ENCODE data around the gene FNBP1L.

FNBP1L gene

DNA sequence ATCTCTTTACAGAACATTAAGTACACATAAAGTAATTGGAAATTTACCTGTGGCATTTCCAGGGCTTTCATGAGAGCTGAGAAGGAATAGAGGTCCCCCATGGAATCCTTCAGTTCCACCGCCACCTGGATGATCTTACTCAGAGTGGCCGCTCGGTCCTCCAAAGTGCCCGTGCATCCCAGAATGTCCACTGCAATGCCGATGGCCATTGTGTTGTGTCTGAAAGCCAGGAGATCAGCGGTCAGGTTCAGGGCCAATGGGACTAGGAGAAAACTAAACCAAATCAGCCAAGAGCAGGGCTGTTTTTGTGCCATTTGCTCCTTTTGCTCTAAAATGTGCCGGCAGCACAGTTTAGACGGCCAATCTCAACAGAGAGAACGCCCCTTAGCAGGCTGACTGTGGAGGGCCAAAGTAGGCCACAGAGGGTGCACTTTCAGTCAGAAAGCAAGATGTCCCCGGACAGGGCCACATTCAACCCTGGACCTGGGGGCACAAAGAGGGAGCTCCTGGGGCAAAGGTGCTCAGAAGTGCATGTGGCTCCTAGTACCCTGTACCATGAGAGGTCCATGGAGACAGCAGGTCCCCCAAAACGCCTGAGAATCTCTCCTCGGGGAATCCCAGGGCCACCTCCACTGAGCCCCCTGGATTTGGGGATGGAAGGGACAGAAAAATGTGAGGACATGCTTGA lies 123.8 kb downstream of the FNBP1L start:
- peaks cover 1 to 60% of the 10 kb centered on the region in 2 experiments; a peak in 2 of 3 replicates for H3K36me3 ChIP-seq (ENCODE audit: control insufficient read depth in 2 of 2, insufficient read depth in 1 of 2, low read length in 2 of 2)
- no peak overlapping the region for H3K27ac ChIP-seq (ENCODE audit: extremely low read depth, low read depth, low read length)
- TF ChIP-seq, protein P1, sequence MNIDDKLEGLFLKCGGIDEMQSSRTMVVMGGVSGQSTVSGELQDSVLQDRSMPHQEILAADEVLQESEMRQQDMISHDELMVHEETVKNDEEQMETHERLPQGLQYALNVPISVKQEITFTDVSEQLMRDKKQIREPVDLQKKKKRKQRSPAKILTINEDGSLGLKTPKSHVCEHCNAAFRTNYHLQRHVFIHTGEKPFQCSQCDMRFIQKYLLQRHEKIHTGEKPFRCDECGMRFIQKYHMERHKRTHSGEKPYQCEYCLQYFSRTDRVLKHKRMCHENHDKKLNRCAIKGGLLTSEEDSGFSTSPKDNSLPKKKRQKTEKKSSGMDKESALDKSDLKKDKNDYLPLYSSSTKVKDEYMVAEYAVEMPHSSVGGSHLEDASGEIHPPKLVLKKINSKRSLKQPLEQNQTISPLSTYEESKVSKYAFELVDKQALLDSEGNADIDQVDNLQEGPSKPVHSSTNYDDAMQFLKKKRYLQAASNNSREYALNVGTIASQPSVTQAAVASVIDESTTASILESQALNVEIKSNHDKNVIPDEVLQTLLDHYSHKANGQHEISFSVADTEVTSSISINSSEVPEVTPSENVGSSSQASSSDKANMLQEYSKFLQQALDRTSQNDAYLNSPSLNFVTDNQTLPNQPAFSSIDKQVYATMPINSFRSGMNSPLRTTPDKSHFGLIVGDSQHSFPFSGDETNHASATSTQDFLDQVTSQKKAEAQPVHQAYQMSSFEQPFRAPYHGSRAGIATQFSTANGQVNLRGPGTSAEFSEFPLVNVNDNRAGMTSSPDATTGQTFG (tag by site-specific recombination; IDR thresholded peaks at IDR 0.05; ENCODE audit: borderline replicate concordance) = no peak
- TF ChIP-seq ZBTB21 (tag by site-specific recombination; IDR thresholded peaks at IDR 0.05) = no peak
- TF ChIP-seq KLF10 (tag by site-specific recombination; IDR thresholded peaks at IDR 0.05) = no peak
- TF ChIP-seq, protein P2, sequence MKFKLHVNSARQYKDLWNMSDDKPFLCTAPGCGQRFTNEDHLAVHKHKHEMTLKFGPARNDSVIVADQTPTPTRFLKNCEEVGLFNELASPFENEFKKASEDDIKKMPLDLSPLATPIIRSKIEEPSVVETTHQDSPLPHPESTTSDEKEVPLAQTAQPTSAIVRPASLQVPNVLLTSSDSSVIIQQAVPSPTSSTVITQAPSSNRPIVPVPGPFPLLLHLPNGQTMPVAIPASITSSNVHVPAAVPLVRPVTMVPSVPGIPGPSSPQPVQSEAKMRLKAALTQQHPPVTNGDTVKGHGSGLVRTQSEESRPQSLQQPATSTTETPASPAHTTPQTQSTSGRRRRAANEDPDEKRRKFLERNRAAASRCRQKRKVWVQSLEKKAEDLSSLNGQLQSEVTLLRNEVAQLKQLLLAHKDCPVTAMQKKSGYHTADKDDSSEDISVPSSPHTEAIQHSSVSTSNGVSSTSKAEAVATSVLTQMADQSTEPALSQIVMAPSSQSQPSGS (tag by site-specific recombination; IDR thresholded peaks at IDR 0.05; ENCODE audit: low read depth) = no peak
- no peak for TF ChIP-seq ZNF623 (tag by site-specific recombination; IDR thresholded peaks at IDR 0.05)
- no peak for TF ChIP-seq GFI1B (tag by site-specific recombination; IDR thresholded peaks at IDR 0.05)
- H3K4me1 ChIP-seq (ENCODE audit: control insufficient read depth, insufficient read depth, low read length) = no peaks in the 10 kb centered on the region
- no peak overlapping the region for H3K4me3 ChIP-seq (ENCODE audit: low read depth, low read length)
- POLR2A ChIA-PET = no interaction called here
- H3K9me3 ChIP-seq (ENCODE audit: control insufficient read depth, insufficient read depth, low read depth, low read length) = no peaks in the 10 kb centered on the region
- CTCF ChIA-PET = interaction anchor here (0.5 kb wide), 1 partner anchor 232 kb away, joined by 4 read pairs; no protein-coding TSS in a partner anchor

DNA sequence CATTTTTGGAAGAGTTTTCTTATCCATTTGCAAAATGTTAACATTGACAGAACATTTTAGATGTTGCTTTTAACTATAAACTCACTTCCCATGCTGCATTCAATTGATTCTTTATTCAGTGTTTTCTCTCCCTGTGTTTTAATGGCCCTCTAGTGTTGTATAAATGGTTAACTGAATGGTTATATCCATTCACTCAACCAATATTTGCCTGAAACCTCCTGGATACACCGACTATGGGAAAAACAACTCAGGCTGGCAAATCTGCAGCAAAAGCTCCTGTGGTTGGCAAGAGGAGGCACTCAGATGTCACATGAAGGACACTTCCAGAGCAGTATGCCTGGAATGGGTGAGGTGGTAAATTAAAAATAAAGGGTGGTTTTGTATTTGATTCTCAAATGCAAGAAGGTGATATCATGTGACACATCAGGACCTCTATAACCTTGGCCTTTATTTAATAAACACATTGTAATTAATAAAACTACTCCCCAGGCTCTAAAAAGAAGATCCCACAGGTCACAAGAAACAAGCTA lies 126.1 kb downstream of the FNBP1L start:
- H3K9me3 ChIP-seq (ENCODE audit: control insufficient read depth, insufficient read depth, low read depth, low read length) = no peaks in the 10 kb centered on the region
- H3K4me3 ChIP-seq (ENCODE audit: low read depth, low read length) = no peak overlapping the region
- ChIA-PET POLR2A (no interaction called here), CTCF (no interaction called here)
- H3K27ac ChIP-seq (ENCODE audit: extremely low read depth, low read depth, low read length) = no peak overlapping the region
- TF ChIP-seq ZNF211 (tag by site-specific recombination; IDR thresholded peaks at IDR 0.05; ENCODE audit: low read depth) = no peak
- no peak for TF ChIP-seq ZNF610 (tag by site-specific recombination; IDR thresholded peaks at IDR 0.05; ENCODE audit: borderline replicate concordance)
- no peak for TF ChIP-seq SETDB1 (IDR thresholded peaks at IDR 0.05; ENCODE audit: insufficient read length, low read length)
- TF ChIP-seq ZEB2 (tag by site-specific recombination; IDR thresholded peaks at IDR 0.05) = no peak
- TF ChIP-seq, protein P3, sequence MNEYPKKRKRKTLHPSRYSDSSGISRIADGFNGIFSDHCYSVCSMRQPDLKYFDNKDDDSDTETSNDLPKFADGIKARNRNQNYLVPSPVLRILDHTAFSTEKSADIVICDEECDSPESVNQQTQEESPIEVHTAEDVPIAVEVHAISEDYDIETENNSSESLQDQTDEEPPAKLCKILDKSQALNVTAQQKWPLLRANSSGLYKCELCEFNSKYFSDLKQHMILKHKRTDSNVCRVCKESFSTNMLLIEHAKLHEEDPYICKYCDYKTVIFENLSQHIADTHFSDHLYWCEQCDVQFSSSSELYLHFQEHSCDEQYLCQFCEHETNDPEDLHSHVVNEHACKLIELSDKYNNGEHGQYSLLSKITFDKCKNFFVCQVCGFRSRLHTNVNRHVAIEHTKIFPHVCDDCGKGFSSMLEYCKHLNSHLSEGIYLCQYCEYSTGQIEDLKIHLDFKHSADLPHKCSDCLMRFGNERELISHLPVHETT (tag by site-specific recombination; IDR thresholded peaks at IDR 0.05) = no peak
- TF ChIP-seq, protein P4, sequence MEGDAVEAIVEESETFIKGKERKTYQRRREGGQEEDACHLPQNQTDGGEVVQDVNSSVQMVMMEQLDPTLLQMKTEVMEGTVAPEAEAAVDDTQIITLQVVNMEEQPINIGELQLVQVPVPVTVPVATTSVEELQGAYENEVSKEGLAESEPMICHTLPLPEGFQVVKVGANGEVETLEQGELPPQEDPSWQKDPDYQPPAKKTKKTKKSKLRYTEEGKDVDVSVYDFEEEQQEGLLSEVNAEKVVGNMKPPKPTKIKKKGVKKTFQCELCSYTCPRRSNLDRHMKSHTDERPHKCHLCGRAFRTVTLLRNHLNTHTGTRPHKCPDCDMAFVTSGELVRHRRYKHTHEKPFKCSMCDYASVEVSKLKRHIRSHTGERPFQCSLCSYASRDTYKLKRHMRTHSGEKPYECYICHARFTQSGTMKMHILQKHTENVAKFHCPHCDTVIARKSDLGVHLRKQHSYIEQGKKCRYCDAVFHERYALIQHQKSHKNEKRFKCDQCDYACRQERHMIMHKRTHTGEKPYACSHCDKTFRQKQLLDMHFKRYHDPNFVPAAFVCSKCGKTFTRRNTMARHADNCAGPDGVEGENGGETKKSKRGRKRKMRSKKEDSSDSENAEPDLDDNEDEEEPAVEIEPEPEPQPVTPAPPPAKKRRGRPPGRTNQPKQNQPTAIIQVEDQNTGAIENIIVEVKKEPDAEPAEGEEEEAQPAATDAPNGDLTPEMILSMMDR (tag by site-specific recombination; IDR thresholded peaks at IDR 0.05) = no peak
- no peak for TF ChIP-seq OVOL3 (tag by site-specific recombination; IDR thresholded peaks at IDR 0.05)
- TF ChIP-seq, protein P5, sequence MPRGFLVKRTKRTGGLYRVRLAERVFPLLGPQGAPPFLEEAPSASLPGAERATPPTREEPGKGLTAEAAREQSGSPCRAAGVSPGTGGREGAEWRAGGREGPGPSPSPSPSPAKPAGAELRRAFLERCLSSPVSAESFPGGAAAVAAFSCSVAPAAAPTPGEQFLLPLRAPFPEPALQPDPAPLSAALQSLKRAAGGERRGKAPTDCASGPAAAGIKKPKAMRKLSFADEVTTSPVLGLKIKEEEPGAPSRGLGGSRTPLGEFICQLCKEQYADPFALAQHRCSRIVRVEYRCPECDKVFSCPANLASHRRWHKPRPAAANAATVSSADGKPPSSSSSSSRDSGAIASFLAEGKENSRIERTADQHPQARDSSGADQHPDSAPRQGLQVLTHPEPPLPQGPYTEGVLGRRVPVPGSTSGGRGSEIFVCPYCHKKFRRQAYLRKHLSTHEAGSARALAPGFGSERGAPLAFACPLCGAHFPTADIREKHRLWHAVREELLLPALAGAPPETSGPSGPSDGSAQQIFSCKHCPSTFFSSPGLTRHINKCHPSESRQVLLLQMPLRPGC (tag by site-specific recombination; IDR thresholded peaks at IDR 0.05) = no peak
- TF ChIP-seq SCRT2 (tag by site-specific recombination; IDR thresholded peaks at IDR 0.05) = no peak
- no peak for TF ChIP-seq ZNF354C (tag by site-specific recombination; IDR thresholded peaks at IDR 0.05; ENCODE audit: borderline replicate concordance, low read depth)
- TF ChIP-seq ZXDB (tag by site-specific recombination; IDR thresholded peaks at IDR 0.05) = no peak
- TF ChIP-seq, protein P6, sequence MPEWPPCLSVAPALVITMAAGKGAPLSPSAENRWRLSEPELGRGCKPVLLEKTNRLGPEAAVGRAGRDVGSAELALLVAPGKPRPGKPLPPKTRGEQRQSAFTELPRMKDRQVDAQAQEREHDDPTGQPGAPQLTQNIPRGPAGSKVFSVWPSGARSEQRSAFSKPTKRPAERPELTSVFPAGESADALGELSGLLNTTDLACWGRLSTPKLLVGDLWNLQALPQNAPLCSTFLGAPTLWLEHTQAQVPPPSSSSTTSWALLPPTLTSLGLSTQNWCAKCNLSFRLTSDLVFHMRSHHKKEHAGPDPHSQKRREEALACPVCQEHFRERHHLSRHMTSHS (tag by site-specific recombination; IDR thresholded peaks at IDR 0.05) = no peak
- no peak for TF ChIP-seq TCF7L2 (IDR thresholded peaks at IDR 0.05; ENCODE audit: borderline replicate concordance, low read depth, low read length)
- TF ChIP-seq, protein P7, sequence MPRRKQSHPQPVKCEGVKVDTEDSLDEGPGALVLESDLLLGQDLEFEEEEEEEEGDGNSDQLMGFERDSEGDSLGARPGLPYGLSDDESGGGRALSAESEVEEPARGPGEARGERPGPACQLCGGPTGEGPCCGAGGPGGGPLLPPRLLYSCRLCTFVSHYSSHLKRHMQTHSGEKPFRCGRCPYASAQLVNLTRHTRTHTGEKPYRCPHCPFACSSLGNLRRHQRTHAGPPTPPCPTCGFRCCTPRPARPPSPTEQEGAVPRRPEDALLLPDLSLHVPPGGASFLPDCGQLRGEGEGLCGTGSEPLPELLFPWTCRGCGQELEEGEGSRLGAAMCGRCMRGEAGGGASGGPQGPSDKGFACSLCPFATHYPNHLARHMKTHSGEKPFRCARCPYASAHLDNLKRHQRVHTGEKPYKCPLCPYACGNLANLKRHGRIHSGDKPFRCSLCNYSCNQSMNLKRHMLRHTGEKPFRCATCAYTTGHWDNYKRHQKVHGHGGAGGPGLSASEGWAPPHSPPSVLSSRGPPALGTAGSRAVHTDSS (tag by site-specific recombination; IDR thresholded peaks at IDR 0.05) = no peak
- H3K36me3 ChIP-seq (ENCODE audit: control insufficient read depth in 2 of 2, insufficient read depth in 1 of 2, low read length in 2 of 2) = peaks cover 0 to 53% of the 10 kb centered on the region in 2 experiments; a peak in 2 of 3 replicates
- no peaks in the 10 kb centered on the region for H3K4me1 ChIP-seq (ENCODE audit: control insufficient read depth, insufficient read depth, low read length)
